SK-N-SH (cell line): ENCODE data around the gene ZNF384.

Source experiments
- CTCF ChIP-seq: fragments of 200-600 bp; sonication (generic); IDR thresholded peaks from 2 replicates; pipeline ENCODE4 v1.6.1; 2017; ENCODE audit warnings: antibody characterized with exemption, mild to moderate bottlenecking, moderate library complexity
- FOSL2 ChIP-seq: IDR thresholded peaks from 2 replicates; pipeline ENCODE4 v1.4.0; 2012; ENCODE audit warnings: low read depth, mild to moderate bottlenecking, moderate library complexity, borderline replicate concordance
- GABPA ChIP-seq: IDR thresholded peaks from 2 replicates; pipeline ENCODE4 v1.4.0; 2012; ENCODE audit warnings: low read depth, mild to moderate bottlenecking
- MAX ChIP-seq: IDR thresholded peaks from 2 replicates; pipeline ENCODE4 v1.4.0; 2012; ENCODE audit warnings: low read depth
- MXI1 ChIP-seq: IDR thresholded peaks from 2 replicates; pipeline ENCODE4 v1.6.1; 2012; ENCODE audit warnings: mild to moderate bottlenecking, low read depth, low read length, improper control_type of control experiment
- RCOR1 ChIP-seq: fragments of 150-350 bp; IDR thresholded peaks from 2 replicates; pipeline ENCODE4 v1.6.1; 2017; ENCODE audit warnings: antibody characterized with exemption, low read length
- REST ChIP-seq: IDR thresholded peaks from 2 replicates; pipeline ENCODE4 v1.6.1; 2012; ENCODE audit warnings: mild to moderate bottlenecking, low read depth, low read length, moderate library complexity
- RXRA ChIP-seq: IDR thresholded peaks from 2 replicates; pipeline ENCODE4 v1.4.0; 2012; ENCODE audit warnings: low read depth, mild to moderate bottlenecking, borderline replicate concordance
- SIN3A ChIP-seq: IDR thresholded peaks from 2 replicates; pipeline ENCODE4 v1.6.1; 2012; ENCODE audit warnings: low read depth, mild to moderate bottlenecking, low read length, moderate library complexity, borderline replicate concordance
- SMC3 ChIP-seq: IDR thresholded peaks from 2 replicates; pipeline ENCODE4 v1.6.1; 2012; ENCODE audit warnings: low read depth, low read length, improper control_type of control experiment
- TEAD4 ChIP-seq: IDR thresholded peaks from 2 replicates; pipeline ENCODE4 v1.4.0; 2012; ENCODE audit warnings: mild to moderate bottlenecking, borderline replicate concordance; ENCODE audit not compliant: insufficient read depth
- USF2 ChIP-seq: fragments of 150-350 bp; IDR thresholded peaks from 2 replicates; pipeline ENCODE4 v1.6.1; 2017; ENCODE audit warnings: antibody characterized with exemption, low read length, low read depth, borderline replicate concordance

GRCh38 chr12:6644903-6645302, 44.3 kb downstream of the ZNF384 start:
- TF ChIP-seq CTCF: peak; percentile 28
- no peak for TF ChIP-seq USF2
- TF ChIP-seq GABPA: no peak
- TF ChIP-seq MAX: no peak
- no peak for TF ChIP-seq REST
- peak; percentile 58 for TF ChIP-seq SMC3
- no peak for TF ChIP-seq FOSL2
- no peak for TF ChIP-seq MXI1
- no peak for TF ChIP-seq SIN3A
- TF ChIP-seq RXRA: no peak
- TF ChIP-seq RCOR1: no peak
- TF ChIP-seq TEAD4: no peak
